Ureter (tissue), 1 donor: ENCODE measurements around the gene DNAJC13. TPM values are rescaled to one million over a fixed set of nuclear protein-coding genes. Genes with fewer than 3 reads are reported as not detected.
A peak's percentile ranks its signal among the peaks of the same experiment; 100 is the strongest.

Source experiments
- DNase-seq: peaks from one replicate; pipeline ENCODE4 v3.0.0-alpha.2; 2020; ENCODE audit warnings: low spot score
- total RNA-seq: library from RNA; stranded (reverse); gene quantifications from one replicate; pipeline ENCODE4 v1.2.4, GENCODE V29; 2023
- donor health status: DM: yes; HTN: yes; CAD: no.

DNAJC13 gene
- total RNA-seq, 1 donor from 2014 or later: 68.3 TPM

- no peak for DNase-seq
Observed at GRCh38 chr3:132405188-132405587, 12.1 kb upstream of the DNAJC13 start.

GRCh38 chr3:132405609-132406299 lies 11.5 kb upstream of the DNAJC13 start:
- DNase-seq: no peak

- DNase-seq: no peak
Observed at GRCh38 chr3:132406587-132406986, 10.7 kb upstream of the DNAJC13 start.

GRCh38 chr3:132407025-132407424 lies 10.3 kb upstream of the DNAJC13 start:
- no peak for DNase-seq

GRCh38 chr3:132414841-132415240 lies 2.5 kb upstream of the DNAJC13 start:
- DNase-seq: no peak

GRCh38 chr3:132416161-132416560 lies 1.1 kb upstream of the DNAJC13 start:
- no peak for DNase-seq

- peak; percentile 67 for DNase-seq
Observed at GRCh38 chr3:132417695-132418411, 551 bp downstream of the DNAJC13 start.

- no peak for DNase-seq
Observed at GRCh38 chr3:132418916-132419315, 1.6 kb downstream of the DNAJC13 start.

GRCh38 chr3:132421832-132422231 lies 4.5 kb downstream of the DNAJC13 start:
- DNase-seq: no peak

- DNase-seq: no peak
Observed at GRCh38 chr3:132422531-132422930, 5.2 kb downstream of the DNAJC13 start.

- no peak for DNase-seq
Observed at GRCh38 chr3:132432639-132433038, 15.3 kb downstream of the DNAJC13 start.

GRCh38 chr3:132433121-132433520 lies 15.8 kb downstream of the DNAJC13 start:
- DNase-seq: no peak

- DNase-seq: no peak
Observed at GRCh38 chr3:132435224-132435910, 18.1 kb downstream of the DNAJC13 start.

- no peak for DNase-seq
Observed at GRCh38 chr3:132435911-132436425, 18.7 kb downstream of the DNAJC13 start.

- DNase-seq: no peak
Observed at GRCh38 chr3:132443421-132443820, 26.1 kb downstream of the DNAJC13 start.

- DNase-seq: no peak
Observed at GRCh38 chr3:132444383-132444782, 27.1 kb downstream of the DNAJC13 start.

- no peak for DNase-seq
Observed at GRCh38 chr3:132445817-132446216, 28.5 kb downstream of the DNAJC13 start.

- DNase-seq: peak; percentile 59
Observed at GRCh38 chr3:132448216-132448961, 31.1 kb downstream of the DNAJC13 start.

GRCh38 chr3:132456136-132456535 lies 38.8 kb downstream of the DNAJC13 start:
- DNase-seq: no peak

- no peak for DNase-seq
Observed at GRCh38 chr3:132456571-132456970, 39.3 kb downstream of the DNAJC13 start.

GRCh38 chr3:132457286-132457685 lies 40.0 kb downstream of the DNAJC13 start:
- DNase-seq: no peak

- no peak for DNase-seq
Observed at GRCh38 chr3:132459551-132459950, 42.2 kb downstream of the DNAJC13 start.
